NCI-H510A (cell line): ENCODE data around the gene UROC1.

Experiments
- DNase-seq: peaks from one replicate; lab custom pipeline; 2025; lab: John Stamatoyannopoulos, UW

The UROC1 gene

DNA sequence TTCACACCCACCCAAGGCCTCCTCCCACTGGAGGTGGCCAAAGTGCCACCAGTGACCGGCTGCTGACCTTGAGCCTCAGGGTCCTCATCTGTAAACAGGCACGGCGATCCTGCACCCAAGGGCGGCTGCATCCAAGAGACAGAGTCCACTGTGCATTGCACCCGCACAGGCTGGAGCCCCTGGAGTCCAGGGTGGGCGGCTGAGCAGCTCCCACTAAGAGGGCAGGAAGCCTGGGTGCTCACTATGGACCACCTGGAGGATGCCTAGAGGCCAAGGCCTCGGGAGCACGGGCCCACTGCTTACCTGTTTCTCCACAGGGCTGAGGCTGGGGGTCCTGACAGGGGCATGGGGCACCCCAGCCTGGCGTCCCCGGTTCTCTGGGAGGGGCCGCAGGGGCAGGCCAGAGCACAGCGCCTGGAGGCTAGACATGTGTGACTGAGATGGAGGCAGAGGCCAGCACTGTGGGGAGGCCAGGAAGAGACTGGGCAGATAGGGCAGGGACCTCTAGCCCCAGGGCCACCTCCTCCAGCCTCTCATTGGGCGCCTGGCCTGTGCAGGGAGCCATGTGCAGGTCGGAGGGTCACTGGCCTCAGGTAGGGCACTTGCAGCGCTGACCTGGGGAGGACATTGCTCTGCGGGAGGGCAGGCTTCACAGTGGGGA, at the start of gene UROC1:
Gene UROC1, minus strand, starts transcription at position 483 of the 661 bp plus-strand sequence. Its CDS starts 54 bp downstream, at position 429.
- no peak for DNase-seq

- no peak for DNase-seq
Observed at GRCh38 chr3:126562737-126563276, 45.2 kb upstream of the UROC1 start.

DNA sequence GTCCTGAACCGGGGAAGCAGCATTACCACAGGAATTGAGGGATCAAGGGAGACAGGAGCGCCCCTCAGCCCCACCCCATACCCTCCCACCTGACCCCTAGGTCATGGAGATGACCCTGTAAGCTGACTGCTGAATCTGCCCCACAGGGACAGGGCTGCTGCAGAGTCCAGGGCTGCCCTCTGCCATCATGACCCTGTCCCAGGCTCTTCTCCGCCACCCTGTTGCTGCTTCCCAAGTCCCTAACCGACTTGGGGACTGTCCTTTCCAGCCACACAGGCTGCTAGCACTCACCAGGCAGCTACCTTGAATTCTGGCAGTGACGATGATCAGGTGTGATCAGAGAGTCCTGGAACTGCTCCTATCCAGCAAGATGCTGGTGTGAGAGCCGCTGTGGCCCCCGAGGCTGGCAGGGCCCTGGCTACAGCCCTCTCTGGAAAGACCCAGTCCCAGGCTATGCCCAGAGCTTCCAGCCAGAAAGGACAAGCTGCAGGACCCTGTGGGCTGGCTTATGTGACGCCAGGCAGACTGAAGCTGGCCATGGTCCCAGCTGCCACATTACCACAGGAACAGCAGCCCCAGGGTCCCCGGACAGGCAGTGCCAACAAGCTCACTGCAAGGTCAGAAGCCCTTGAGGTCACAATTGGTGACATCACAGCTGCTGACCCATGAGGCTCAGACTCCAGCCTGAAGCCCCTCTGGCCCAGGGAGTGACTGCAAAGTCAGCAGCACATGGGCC, 40.9 kb upstream of the UROC1 start, which contains the start of gene C3orf22:
Gene C3orf22, minus strand, starts transcription at position 597 of the 736 bp plus-strand sequence. CDS start 5,542 bp downstream, outside the sequence.
- DNase-seq, result no peak

DNA sequence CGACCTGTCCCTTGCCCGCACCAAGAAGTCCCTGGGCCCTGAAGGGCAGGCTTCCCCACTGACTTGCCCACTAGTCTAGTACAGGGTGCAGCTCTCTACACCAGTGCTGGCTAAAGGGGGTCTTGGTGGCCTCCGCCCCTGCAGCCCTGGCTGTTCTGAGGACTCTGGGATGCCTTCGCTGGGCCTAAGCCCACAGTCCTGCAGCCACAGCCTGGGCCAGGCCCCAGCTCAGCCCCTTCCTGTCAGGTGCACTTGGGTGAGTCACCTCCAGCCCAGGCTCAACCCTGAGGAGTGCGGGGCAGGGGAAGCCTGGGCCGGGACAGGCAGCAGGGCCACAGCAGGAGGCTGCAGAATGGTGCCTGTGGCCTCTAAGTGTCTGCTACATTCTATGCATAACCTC, 40.2 kb upstream of the UROC1 start:
- no peak for DNase-seq

GRCh38 chr3:126557415-126557745, 39.8 kb upstream of the UROC1 start:
- no peak for DNase-seq

GRCh38 chr3:126556637-126557414, 39.3 kb upstream of the UROC1 start:
- DNase-seq, result no peak

- DNase-seq, result no peak
Observed at GRCh38 chr3:126555795-126556636, 38.4 kb upstream of the UROC1 start.

GRCh38 chr3:126554560-126555525, 37.3 kb upstream of the UROC1 start:
- no peak for DNase-seq

DNA sequence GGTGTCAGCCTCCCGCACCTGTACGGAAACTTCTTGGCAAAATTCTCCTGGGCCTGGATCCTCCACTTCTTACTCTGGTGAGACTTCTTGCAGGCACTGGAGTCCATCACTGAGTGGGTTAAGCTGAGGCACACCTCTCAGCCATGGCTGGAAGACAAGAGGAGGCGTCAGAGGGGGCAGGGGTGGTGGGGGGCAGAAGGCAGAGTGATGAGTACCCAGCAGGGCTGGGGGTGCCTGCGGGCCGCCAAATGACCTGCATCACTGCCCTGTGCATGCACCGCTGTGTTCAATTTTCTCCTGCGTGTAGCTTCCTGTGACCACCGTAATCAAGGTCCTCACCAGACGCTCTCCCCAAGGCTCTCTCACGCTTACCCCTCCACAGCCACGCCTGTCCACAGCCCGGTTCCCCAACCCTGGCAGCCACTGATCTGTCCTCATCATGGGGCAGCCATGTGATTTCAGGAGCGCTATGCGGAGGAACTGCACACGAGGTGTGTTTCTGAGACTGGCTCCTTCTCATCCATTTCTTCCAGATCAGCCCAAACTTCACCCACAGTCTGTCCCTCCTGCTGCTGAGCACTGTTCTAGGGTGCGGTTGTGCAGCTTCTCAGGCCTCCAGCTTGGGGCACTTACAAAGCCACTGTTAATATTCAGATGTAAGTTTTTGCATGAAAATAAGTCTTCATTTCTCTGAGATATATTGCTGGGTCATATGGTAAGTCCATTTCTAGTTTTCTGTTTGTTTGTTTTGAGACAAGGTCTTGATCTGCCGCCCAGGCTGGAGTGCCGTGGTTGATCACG, 35.9 kb upstream of the UROC1 start:
- no peak for DNase-seq

GRCh38 chr3:126552688-126553283, 35.2 kb upstream of the UROC1 start:
- DNase-seq, result no peak

- no peak for DNase-seq
Observed at GRCh38 chr3:126551839-126552687, 34.5 kb upstream of the UROC1 start.

DNA sequence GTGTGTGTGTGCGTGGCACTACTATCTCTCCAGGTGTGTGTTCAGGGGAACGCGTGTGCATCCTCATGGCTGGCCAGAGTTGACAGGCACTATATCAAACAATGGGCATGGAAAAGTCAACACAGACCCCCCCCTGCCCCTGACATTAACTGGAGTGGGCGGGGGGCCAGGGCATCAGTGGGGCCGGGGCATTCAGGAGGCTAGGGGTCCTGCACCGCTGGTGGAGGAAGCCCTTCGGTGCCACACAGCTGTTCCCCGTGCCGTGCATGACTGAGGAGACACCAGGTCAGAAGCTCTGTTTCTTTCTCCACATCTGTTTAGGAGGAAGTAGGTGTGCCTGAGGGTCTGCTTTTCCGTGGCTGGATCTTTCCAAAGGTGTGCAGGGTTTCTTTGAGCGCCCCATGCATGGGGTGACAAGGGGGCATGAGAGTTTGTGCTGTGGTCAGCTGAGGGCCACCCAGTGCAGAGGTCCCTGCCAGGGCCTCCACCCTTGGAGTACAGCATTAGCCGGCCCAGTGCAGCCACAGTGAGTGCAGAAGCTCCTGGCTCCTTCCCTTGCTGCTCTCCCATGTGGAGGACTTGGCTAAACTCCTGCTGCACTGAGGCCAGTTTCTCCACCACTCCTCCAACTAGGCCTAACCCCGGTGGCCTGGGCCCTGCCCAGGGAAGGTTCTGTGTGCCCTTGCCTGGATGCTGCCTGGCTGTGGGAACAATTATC, 33.7 kb upstream of the UROC1 start:
- no peak for DNase-seq

GRCh38 chr3:126550488-126551051, 33.0 kb upstream of the UROC1 start:
- DNase-seq, result no peak

GRCh38 chr3:126549861-126550487, 32.4 kb upstream of the UROC1 start:
- DNase-seq, result no peak

- no peak for DNase-seq
Observed at GRCh38 chr3:126548556-126549466, 31.2 kb upstream of the UROC1 start.

GRCh38 chr3:126547721-126548120, 30.1 kb upstream of the UROC1 start:
- DNase-seq, result no peak
